GM12801 (cell line): ENCODE measurements around the gene POLDIP2.

Experiments used
- CTCF ChIP-seq: IDR thresholded peaks from one replicate; pipeline ENCODE4 v1.5.1; 2011; ENCODE audit warnings: control low read depth; ENCODE audit not compliant: insufficient read length; ENCODE audit errors: extremely low read depth

The POLDIP2 gene

DNA sequence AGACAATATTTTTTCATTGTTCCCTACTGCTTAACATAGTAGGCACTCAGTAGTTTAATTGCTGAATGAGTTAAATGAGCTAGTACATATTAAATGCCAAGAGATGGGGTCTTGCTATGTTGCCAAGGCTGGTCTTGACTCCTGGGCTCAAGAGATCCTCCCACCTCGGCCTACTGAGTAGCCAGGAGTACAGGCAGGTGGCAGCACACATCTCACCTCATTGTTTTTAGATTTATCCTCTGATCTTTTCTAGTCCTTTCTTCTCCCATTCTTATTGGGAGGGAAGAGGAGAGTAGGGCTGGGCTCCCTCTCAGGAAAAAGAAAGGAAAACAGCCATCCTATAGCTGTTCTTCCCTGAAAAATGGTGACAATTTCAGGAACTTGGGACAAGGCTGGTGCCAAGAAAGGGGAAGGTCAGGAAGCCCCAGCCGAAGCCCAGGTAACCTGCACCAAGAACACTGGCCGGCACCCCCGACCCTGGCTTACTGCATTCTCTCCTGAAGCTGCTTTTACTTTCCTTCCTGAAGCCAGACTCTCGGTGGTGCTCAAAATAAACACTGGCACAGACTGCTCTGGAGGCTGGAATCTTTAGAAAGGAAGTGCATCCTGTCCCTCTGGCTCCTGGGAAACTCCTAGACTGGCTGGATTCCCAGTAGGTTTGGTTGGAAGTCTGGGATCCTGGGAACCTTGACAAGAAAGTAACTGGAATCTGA lies 19.1 kb downstream of the POLDIP2 start:
- TF ChIP-seq CTCF, result no peak

- no peak for TF ChIP-seq CTCF
Measured at GRCh38 chr17:28335959-28336871, 21.1 kb downstream of the POLDIP2 start.

DNA sequence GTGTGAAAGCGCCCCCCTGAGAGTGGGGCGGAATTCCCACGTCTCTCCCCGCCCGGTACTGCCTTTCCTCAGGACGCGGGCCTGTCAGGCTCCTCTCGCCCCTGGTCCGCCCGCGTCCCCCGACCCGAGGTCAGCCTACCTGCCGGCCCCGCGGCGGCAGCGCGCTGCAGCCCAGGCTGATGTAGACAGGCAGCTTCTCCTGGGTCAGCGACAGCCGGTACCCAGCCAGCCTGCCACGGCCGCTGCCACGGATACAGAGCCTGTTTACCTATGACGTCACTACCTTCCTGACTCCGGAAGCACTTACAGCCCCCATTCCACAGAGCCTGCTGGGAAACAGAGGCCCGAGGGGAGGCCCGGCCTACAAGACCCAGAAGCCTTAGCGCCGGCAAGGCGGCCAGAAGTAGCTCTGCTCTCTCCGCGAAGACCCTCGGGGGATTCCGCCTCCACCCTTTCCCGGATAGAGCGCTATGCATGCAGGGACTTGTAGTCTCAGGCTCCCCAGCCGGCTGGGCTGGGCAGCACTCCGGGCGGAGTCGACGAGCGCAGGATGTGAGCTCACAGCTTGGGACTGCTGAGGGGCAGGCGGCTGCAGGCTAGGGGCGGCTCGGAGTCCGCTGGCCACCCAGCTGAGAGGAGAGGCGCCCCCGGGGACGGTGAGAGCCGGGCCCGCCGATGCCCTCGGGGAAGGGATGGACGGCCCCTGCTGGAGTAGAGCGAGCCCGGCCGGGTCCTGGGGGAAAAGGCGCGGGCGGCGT lies 21.9 kb downstream of the POLDIP2 start, which contains the start of the genes IFT20 and TNFAIP1:
Gene IFT20, minus strand, starts transcription at position 272 of the 758 bp plus-strand sequence. CDS start 3,487 bp downstream, outside the sequence.
Gene TNFAIP1, plus strand, starts transcription at position 561 of the 758 bp plus-strand sequence. CDS start 3,761 bp downstream, outside the sequence.
- no peak for TF ChIP-seq CTCF

DNA sequence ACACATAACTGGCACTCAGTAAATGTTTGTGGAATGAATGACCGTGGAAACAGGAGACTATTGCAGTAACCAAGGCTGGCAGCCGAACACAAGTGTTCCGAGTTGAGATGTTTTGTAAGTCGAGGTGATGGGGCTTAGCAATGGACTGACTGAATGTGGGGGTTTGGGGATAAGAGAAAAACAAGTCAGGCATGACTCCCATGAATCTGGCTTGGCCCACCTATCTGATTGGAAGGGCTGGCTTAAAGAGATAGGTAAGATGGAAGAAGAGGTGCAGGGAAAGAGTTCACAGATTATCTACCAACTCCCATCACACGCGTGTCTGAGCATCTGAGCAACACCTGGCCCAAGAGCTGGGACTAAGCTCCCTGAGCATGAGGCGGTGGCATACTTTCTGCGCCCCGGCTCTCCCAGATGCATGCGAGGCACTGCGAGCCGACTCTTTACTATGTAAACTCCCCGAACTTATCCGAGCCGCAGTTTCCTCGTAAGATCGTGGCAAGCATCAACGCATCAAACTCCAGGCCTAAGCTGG lies 22.6 kb downstream of the POLDIP2 start:
- TF ChIP-seq CTCF, result no peak

- no peak for TF ChIP-seq CTCF
Measured at GRCh38 chr17:28334171-28334570, 23.2 kb downstream of the POLDIP2 start.

DNA sequence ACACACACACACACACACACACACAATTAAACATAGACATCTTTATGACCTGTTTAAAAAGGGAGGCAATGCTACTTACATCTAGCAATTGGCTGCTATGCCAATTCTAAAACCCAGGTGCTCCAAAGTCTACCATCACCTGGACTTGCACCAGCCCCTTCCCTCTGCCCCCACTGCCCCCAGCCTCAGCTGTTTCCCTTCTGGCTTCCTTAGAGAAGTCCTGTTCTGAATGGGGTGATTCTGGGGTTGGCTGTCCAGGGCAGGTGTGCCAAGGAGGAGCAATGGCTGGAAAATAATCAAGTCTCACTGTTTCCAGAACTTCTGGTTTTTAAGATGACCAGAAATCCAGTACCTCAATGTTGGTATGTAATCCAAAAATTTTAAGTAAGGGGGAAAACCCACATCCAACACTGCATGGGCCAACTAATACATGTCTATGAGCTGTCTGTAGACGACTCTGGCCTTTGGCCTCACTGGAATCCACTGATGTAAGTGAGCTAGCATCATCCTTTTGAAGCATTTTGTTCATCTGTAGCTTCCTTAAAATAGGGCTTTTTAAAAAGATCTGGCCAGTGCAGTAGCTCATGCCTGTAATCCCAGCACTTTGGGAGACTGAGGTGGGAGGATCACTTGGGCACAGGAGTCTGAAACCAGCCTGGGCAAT lies 24.1 kb downstream of the POLDIP2 start:
- no peak for TF ChIP-seq CTCF
